Testis (tissue), 3 donors: ENCODE data around the gene YTHDF1. TPM values are rescaled to one million over a fixed set of nuclear protein-coding genes. Genes with fewer than 3 reads are reported as not detected.
"Not testable (repeated sequence)": the region's sequence is repeated elsewhere in the genome, so short reads cannot be mapped to it uniquely, and the experiment has no call there.

Experiments
- DNase-seq: peaks from one replicate; pipeline ENCODE4 v3.0.0-alpha.2; 2019
- H3K27ac ChIP-seq, 2 donors: fragments of 200-600 bp; sonication (generic); one replicate each; pipeline ENCODE4 v1.5.1; 2019
- H3K27me3 ChIP-seq: fragments of 200-600 bp; sonication (generic); one replicate; pipeline ENCODE4 v1.5.1; 2019
- H3K36me3 ChIP-seq: fragments of 200-600 bp; sonication (generic); one replicate; pipeline ENCODE4 v1.5.1; 2017; ENCODE audit warnings: low read depth; ENCODE audit errors: missing control alignments
- H3K4me1 ChIP-seq: fragments of 200-600 bp; sonication (generic); one replicate; pipeline ENCODE4 v1.5.1; 2019
- H3K4me3 ChIP-seq, 2 donors: fragments of 200-600 bp; sonication (generic); one replicate each; pipeline ENCODE4 v1.5.1; 2017 to 2019
- H3K9me3 ChIP-seq: fragments of 200-600 bp; sonication (generic); one replicate; pipeline ENCODE4 v1.5.1; 2017
- CTCF ChIP-seq, 3 experiments: fragments of 450-650 bp in 2 of 3; fragments of 200-600 bp in 1 of 3; sonication (generic) in 1 of 3; IDR thresholded peaks; one replicate each; pipeline ENCODE4 v1.5.1; 2016 to 2019; ENCODE audit warnings: antibody characterized with exemption in 3 of 3, mild to moderate bottlenecking in 2 of 3, moderate library complexity in 1 of 3
- POLR2A ChIP-seq: fragments of 450-650 bp; IDR thresholded peaks from one replicate; pipeline ENCODE4 v1.6.1; 2017; ENCODE audit warnings: antibody characterized with exemption, mild to moderate bottlenecking, moderate library complexity
- WGBS, 2 donors: methylation state at CpG; one replicate each; pipeline ENCODE4 v1.1.5; 2018; 5-methylcytosine and 5-hydroxymethylcytosine counted together
- intact Hi-C: fragments of 100-400 bp; cut with DNase I; formaldehyde crosslinking; loops from one replicate; pipeline ENCODE4 v1.15.1; 2023; ENCODE audit warnings: low total_unique reads
- polyA plus RNA-seq: library from polyadenylated mRNA; stranded (reverse); fragments of 350-450 nt; fragmentation: Illumina TruSeq; extraction: RNeasy Lipid Tissue Mini Kit (QIAGEN cat#74804); gene quantifications from one replicate; pipeline ENCODE4 v1.2.3, GENCODE V29; 2014; ENCODE audit warnings: low read depth, low replicate concordance; ENCODE audit not compliant: insufficient read depth
- total RNA-seq, 2 donors: library from RNA; depleted of rRNA; stranded (reverse); fragments of >200 nt; gene quantifications; one replicate each; pipeline ENCODE4 v1.2.3, GENCODE V29; 2016

The YTHDF1 gene
- total and polyA plus RNA-seq, 3 donors from 2014 or later = 37.2 to 56.9 (median 55.7) TPM

- H3K27me3 ChIP-seq = no peaks in the 10 kb centered on the region
- TF ChIP-seq CTCF (IDR thresholded peaks at IDR 0.05) = no peak
- TF ChIP-seq POLR2A = no peak
- no peaks in the 10 kb centered on the region for H3K9me3 ChIP-seq
- WGBS, 2 donors = 69 to 81% methylated on average over 9 to 10 of the region's 10 CpGs
- H3K4me1 ChIP-seq = no peaks in the 10 kb centered on the region
- intact Hi-C loops = no loop called here
- no peak overlapping the region for H3K27ac ChIP-seq
- DNase-seq = no peak
- no peaks in the 10 kb centered on the region for H3K36me3 ChIP-seq
- no peak overlapping the region for H3K4me3 ChIP-seq
Observed at GRCh38 chr20:63160641-63161175, 55.2 kb downstream of the YTHDF1 start.

- H3K4me3 ChIP-seq = no peak overlapping the region
- H3K27me3 ChIP-seq = no peaks in the 10 kb centered on the region
- intact Hi-C loops = no loop called here
- 77 to 94% methylated on average over 8 to 10 of the region's 10 CpGs for WGBS, 2 donors
- no peak for DNase-seq
- no peaks in the 10 kb centered on the region for H3K4me1 ChIP-seq
- no peak overlapping the region for H3K27ac ChIP-seq
- H3K36me3 ChIP-seq = no peaks in the 10 kb centered on the region
- no peak for TF ChIP-seq CTCF (IDR thresholded peaks at IDR 0.05)
- no peak for TF ChIP-seq POLR2A
- H3K9me3 ChIP-seq = no peaks in the 10 kb centered on the region
Observed at GRCh38 chr20:63159826-63160640, 55.9 kb downstream of the YTHDF1 start.

- 82 to 90% methylated on average over 19 to 20 of the region's 20 CpGs for WGBS, 2 donors
- H3K36me3 ChIP-seq, intact Hi-C loops: not testable (repeated sequence)
Observed at GRCh38 chr20:63159251-63159650, 56.7 kb downstream of the YTHDF1 start.

GRCh38 chr20:63158845-63159244, 57.1 kb downstream of the YTHDF1 start:
- intact Hi-C loops = no loop called here
- Histone ChIP-seq H3K4me3 (no peak overlapping the region), H3K4me1 (no peaks in the 10 kb centered on the region), H3K27me3 (no peaks in the 10 kb centered on the region), H3K9me3 (no peaks in the 10 kb centered on the region), H3K36me3 (no peaks in the 10 kb centered on the region), H3K27ac (no peak overlapping the region)
- WGBS, 2 donors = 89 to 93% methylated on average over 14 of the region's 14 CpGs
- TF ChIP-seq POLR2A (no peak), CTCF (IDR thresholded peaks at IDR 0.05) (no peak)
- no peak for DNase-seq

More at GRCh38 chr20:63159251-63159650, 56.7 kb downstream of the YTHDF1 start:
- H3K4me1 ChIP-seq, DNase-seq, H3K27me3 ChIP-seq, H3K27ac ChIP-seq, H3K4me3 ChIP-seq, H3K9me3 ChIP-seq: not testable (repeated sequence)

GRCh38 chr20:63158352-63158751, 57.6 kb downstream of the YTHDF1 start:
- TF ChIP-seq CTCF (IDR thresholded peaks at IDR 0.05) = no peak
- TF ChIP-seq POLR2A = no peak
- 92 to 96% methylated on average over 2 of the region's 2 CpGs for WGBS, 2 donors
- intact Hi-C loops = no loop called here
- Histone ChIP-seq H3K4me3 (no peak overlapping the region), H3K36me3 (no peaks in the 10 kb centered on the region), H3K9me3 (no peaks in the 10 kb centered on the region), H3K27ac (no peak overlapping the region), H3K4me1 (no peaks in the 10 kb centered on the region), H3K27me3 (no peaks in the 10 kb centered on the region)
- DNase-seq = no peak

- intact Hi-C loops, H3K36me3 ChIP-seq, H3K4me1 ChIP-seq, H3K27ac ChIP-seq, DNase-seq, H3K4me3 ChIP-seq, H3K27me3 ChIP-seq, H3K9me3 ChIP-seq: not testable (repeated sequence)
- WGBS, 2 donors = 79 to 81% methylated on average over 13 of the region's 13 CpGs
Observed at GRCh38 chr20:63157431-63157830, 58.5 kb downstream of the YTHDF1 start.
